ENCODE data around the gene AKAP3. TPM values are rescaled to one million over a fixed set of nuclear protein-coding genes. Genes with fewer than 3 reads are reported as not detected.

The AKAP3 gene
- total and polyA plus RNA-seq, 2 donors (not counting 3 experiments of a cell fraction or from before 2014, with no cell fraction given) = 0.18 to 0.62 TPM

- POLR2A ChIA-PET = no interaction called here
- dilution Hi-C loops (cut with MboI; ENCODE audit: extremely low pct_ligation_motif_present, low sequenced_read_pairs) (no loop called here), intact Hi-C loops (cut with micrococcal nuclease) (no loop called here)
- H3K9ac ChIP-seq (replicated peaks; ENCODE audit: extremely low read depth, insufficient read depth, low read length) = no peak overlapping the region
- no peaks in the 10 kb centered on the region for H3K27me3 ChIP-seq (ENCODE audit: control insufficient read depth in 2 of 2, insufficient read depth in 2 of 2, low read length in 2 of 2)
- no peak for DNase-seq (ENCODE audit: low read depth, low spot score)
- H3K4me3 ChIP-seq (replicated peaks in 1 of 3; ENCODE audit: insufficient read depth in 1 of 3, low read depth in 1 of 3, low read length in 3 of 3) = no peak overlapping the region
- H3K4me1 ChIP-seq (ENCODE audit: control insufficient read depth, extremely low read depth, insufficient read depth, low read length) = no peaks in the 10 kb centered on the region
- no peaks in the 10 kb centered on the region for H3K9me3 ChIP-seq (replicated peaks; ENCODE audit: control insufficient read depth, insufficient read depth, low read length)
- H3K4me2 ChIP-seq (ENCODE audit: insufficient read depth, low read length) = no peak overlapping the region
- H2AFZ ChIP-seq (ENCODE audit: low read depth, low read length) = no peak overlapping the region
- no peaks in the 10 kb centered on the region for H3K79me2 ChIP-seq (ENCODE audit: control insufficient read depth, insufficient read depth, low read length)
- TF ChIP-seq JUN (IDR thresholded peaks at IDR 0.05; ENCODE audit: borderline replicate concordance, insufficient read depth, insufficient read length, low read depth) (no peak), POLR2A (IDR thresholded peaks at IDR 0.05; ENCODE audit: low read depth, low read length) (no peak), MYC (IDR thresholded peaks at IDR 0.05; ENCODE audit: low read depth, low read length) (no peak)
- no TSS peak for BruUV-seq (replicated peaks)
- CTCF ChIA-PET = no interaction called here
- no peak overlapping the region for H3K27ac ChIP-seq (ENCODE audit: insufficient read depth, low read depth, low read length)
- FAIRE-seq = no peak
- H3K36me3 ChIP-seq (ENCODE audit: control insufficient read depth in 2 of 2, extremely low read depth in 1 of 2, insufficient read depth in 2 of 2, low read length in 2 of 2) = no peaks in the 10 kb centered on the region
- H4K20me1 ChIP-seq (replicated peaks; ENCODE audit: control insufficient read depth, extremely low read depth, insufficient read depth, low read length) = no peaks in the 10 kb centered on the region
- no peaks in the 10 kb centered on the region for H3K9me1 ChIP-seq (replicated peaks; ENCODE audit: control insufficient read depth, extremely low read depth, insufficient read depth, low read length)
Measured at GRCh38 chr12:4621511-4621910, 27.3 kb downstream of the AKAP3 start.

GRCh38 chr12:4615667-4616066 is 33.2 kb downstream of the AKAP3 start:
- Histone ChIP-seq H3K4me2 (ENCODE audit: insufficient read depth, low read length) (no peak overlapping the region), H3K27me3 (ENCODE audit: control insufficient read depth in 2 of 2, insufficient read depth in 2 of 2, low read length in 2 of 2) (no peaks in the 10 kb centered on the region), H3K9ac (replicated peaks; ENCODE audit: extremely low read depth, insufficient read depth, low read length) (no peak overlapping the region), H4K20me1 (replicated peaks; ENCODE audit: control insufficient read depth, extremely low read depth, insufficient read depth, low read length) (no peaks in the 10 kb centered on the region), H3K4me1 (ENCODE audit: control insufficient read depth, extremely low read depth, insufficient read depth, low read length) (no peaks in the 10 kb centered on the region), H2AFZ (ENCODE audit: low read depth, low read length) (no peak overlapping the region), H3K36me3 (ENCODE audit: control insufficient read depth in 2 of 2, extremely low read depth in 1 of 2, insufficient read depth in 2 of 2, low read length in 2 of 2) (peaks cover 0 to 9% of the 10 kb centered on the region in 2 experiments), H3K4me3 (replicated peaks in 1 of 3; ENCODE audit: insufficient read depth in 1 of 3, low read depth in 1 of 3, low read length in 3 of 3) (no peak overlapping the region), H3K27ac (ENCODE audit: insufficient read depth, low read depth, low read length) (no peak overlapping the region), H3K9me1 (replicated peaks; ENCODE audit: control insufficient read depth, extremely low read depth, insufficient read depth, low read length) (no peaks in the 10 kb centered on the region), H3K9me3 (replicated peaks; ENCODE audit: control insufficient read depth, insufficient read depth, low read length) (no peaks in the 10 kb centered on the region), H3K79me2 (ENCODE audit: control insufficient read depth, insufficient read depth, low read length) (no peaks in the 10 kb centered on the region)
- TF ChIP-seq MYC (IDR thresholded peaks at IDR 0.05; ENCODE audit: low read depth, low read length) = no peak
- no peak for TF ChIP-seq POLR2AphosphoS5 (IDR thresholded peaks at IDR 0.05; ENCODE audit: insufficient read depth, low read depth, low read length)
- no peak for TF ChIP-seq GATA2 (IDR thresholded peaks at IDR 0.05; ENCODE audit: insufficient read depth, insufficient read length, low read depth, low read length)
- TF ChIP-seq POLR2A (IDR thresholded peaks at IDR 0.05; ENCODE audit: low read depth, low read length) = no peak
- TF ChIP-seq JUN (IDR thresholded peaks at IDR 0.05; ENCODE audit: borderline replicate concordance, insufficient read depth, insufficient read length, low read depth) = no peak
- TF ChIP-seq FOS (IDR thresholded peaks at IDR 0.05; ENCODE audit: borderline replicate concordance, insufficient read depth, low read length) = no peak
- TF ChIP-seq EZH2 (IDR thresholded peaks at IDR 0.05; ENCODE audit: borderline replicate concordance, low read depth, low read length, severe bottlenecking) = no peak
- no peak for TF ChIP-seq CTCF (IDR thresholded peaks at IDR 0.05; ENCODE audit: extremely low read depth in 1 of 2, insufficient read depth in 1 of 2, low read depth in 1 of 2, low read length in 2 of 2)
- no peak for TF ChIP-seq MAX (IDR thresholded peaks at IDR 0.05; ENCODE audit: insufficient read depth, insufficient read length)
- POLR2A ChIA-PET = no interaction called here
- CTCF ChIA-PET = no interaction called here
- intact Hi-C loops (cut with micrococcal nuclease) = no loop called here
- dilution Hi-C loops (cut with MboI; ENCODE audit: extremely low pct_ligation_motif_present, low sequenced_read_pairs) = no loop called here
- no peak for DNase-seq (ENCODE audit: low read depth, low spot score)
- no peak for FAIRE-seq
- BruUV-seq (replicated peaks) = no TSS peak
